Urinary bladder (tissue), 4 donors: ENCODE data around the gene CD28. TPM values are rescaled to one million over a fixed set of nuclear protein-coding genes. Genes with fewer than 3 reads are reported as not detected.
"Not testable (repeated sequence)": the region's sequence is repeated elsewhere in the genome, so short reads cannot be mapped to it uniquely, and the experiment has no call there.

Experiments used
- DNase-seq: peaks from one replicate; pipeline ENCODE4 v3.0.0-alpha.2; 2015; ENCODE audit errors: extremely low spot score
- H3K27ac ChIP-seq: one replicate; pipeline ENCODE4 v1.5.1; 2013; ENCODE audit warnings: low read depth, mild to moderate bottlenecking, moderate library complexity
- H3K36me3 ChIP-seq: one replicate; pipeline ENCODE4 v1.6.1; 2013; ENCODE audit warnings: mild to moderate bottlenecking, moderate library complexity; ENCODE audit not compliant: insufficient read depth
- H3K4me1 ChIP-seq: one replicate; pipeline ENCODE4 v1.6.1; 2013; ENCODE audit warnings: mild to moderate bottlenecking, moderate library complexity; ENCODE audit not compliant: insufficient read depth
- H3K4me3 ChIP-seq: one replicate; pipeline ENCODE4 v1.5.1; 2013; ENCODE audit warnings: low read depth, low read length
- WGBS: extraction: QIAGEN DNeasy Blood & Tissue Kit; methylation state at CpG from one replicate; pipeline ENCODE4 v1.1.7; 2013; 5-methylcytosine and 5-hydroxymethylcytosine counted together
- polyA plus RNA-seq: library from polyadenylated mRNA; stranded (reverse); fragments of 200-250 nt; gene quantifications from one replicate; pipeline ENCODE4 v1.2.3, GENCODE V29; 2013
- total RNA-seq: library from RNA; depleted of rRNA; stranded (reverse); fragments of >200 nt; gene quantifications from one replicate; pipeline ENCODE4 v1.2.3, GENCODE V29; 2014
- donor health status: healthy with polysubstance abuse.
- donor health status: healthy.

Gene CD28
- total and polyA plus RNA-seq, 2 donors: 0.33 to 6.1 TPM

- no peaks in the 10 kb centered on the region for H3K36me3 ChIP-seq
- H3K27ac ChIP-seq: no peak overlapping the region
- H3K4me1 ChIP-seq: no peaks in the 10 kb centered on the region
- no peak overlapping the region for H3K4me3 ChIP-seq
- WGBS: 77% methylated on average over 1 of the region's 1 CpG
- no peak for DNase-seq
These were observed 49.7 kb downstream of the CD28 start for GRCh38 chr2:203756161-203756560.

GRCh38 chr2:203758841-203759689 is 52.6 kb downstream of the CD28 start:
- H3K4me1 ChIP-seq: no peaks in the 10 kb centered on the region
- peak overlapping the region; percentile 12 for H3K27ac ChIP-seq
- no peaks in the 10 kb centered on the region for H3K36me3 ChIP-seq
- WGBS: 88% methylated on average over 4 of the region's 4 CpGs
- no peak overlapping the region for H3K4me3 ChIP-seq
- no peak for DNase-seq

- WGBS: 90% methylated on average over 4 of the region's 4 CpGs
- DNase-seq: no peak
These were observed 53.4 kb downstream of the CD28 start for GRCh38 chr2:203759690-203760365.

DNA sequence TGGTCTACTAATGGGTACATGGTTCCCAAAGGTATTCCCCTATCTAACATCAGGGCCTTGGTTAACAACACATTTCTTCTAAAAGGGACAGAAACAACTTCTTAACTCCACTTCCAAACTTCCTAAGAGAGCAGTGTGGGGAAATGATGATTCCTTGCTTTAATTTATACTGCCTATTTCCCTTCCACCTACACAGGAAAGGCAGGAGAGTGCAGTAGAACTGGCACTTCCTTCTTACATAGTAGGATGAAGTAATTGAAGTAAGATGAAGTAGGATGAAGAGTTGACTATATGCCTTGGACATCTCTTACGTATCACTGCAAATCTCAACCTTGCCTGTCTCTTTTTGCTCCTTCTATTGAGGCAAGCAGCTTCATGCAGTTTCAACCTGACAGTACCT is 54.7 kb downstream of the CD28 start:
- DNase-seq: no peak
- Histone ChIP-seq H3K27ac (no peak overlapping the region), H3K36me3 (no peaks in the 10 kb centered on the region), H3K4me3 (no peak overlapping the region), H3K4me1 (no peaks in the 10 kb centered on the region)
- 97% methylated on average over 1 of the region's 1 CpG for WGBS

More at GRCh38 chr2:203759690-203760365, 53.4 kb downstream of the CD28 start:
- no peaks in the 10 kb centered on the region for H3K36me3 ChIP-seq
- H3K4me1 ChIP-seq: no peaks in the 10 kb centered on the region
- H3K4me3 ChIP-seq: no peak overlapping the region
- H3K27ac ChIP-seq: peak overlapping the region; percentile 12

- Histone ChIP-seq H3K4me1 (no peaks in the 10 kb centered on the region), H3K27ac (no peak overlapping the region), H3K4me3 (no peak overlapping the region), H3K36me3 (no peaks in the 10 kb centered on the region)
- 84% methylated on average over 1 of the region's 1 CpG for WGBS
- no peak for DNase-seq
These were observed 57.0 kb downstream of the CD28 start for GRCh38 chr2:203763241-203763937.

DNA sequence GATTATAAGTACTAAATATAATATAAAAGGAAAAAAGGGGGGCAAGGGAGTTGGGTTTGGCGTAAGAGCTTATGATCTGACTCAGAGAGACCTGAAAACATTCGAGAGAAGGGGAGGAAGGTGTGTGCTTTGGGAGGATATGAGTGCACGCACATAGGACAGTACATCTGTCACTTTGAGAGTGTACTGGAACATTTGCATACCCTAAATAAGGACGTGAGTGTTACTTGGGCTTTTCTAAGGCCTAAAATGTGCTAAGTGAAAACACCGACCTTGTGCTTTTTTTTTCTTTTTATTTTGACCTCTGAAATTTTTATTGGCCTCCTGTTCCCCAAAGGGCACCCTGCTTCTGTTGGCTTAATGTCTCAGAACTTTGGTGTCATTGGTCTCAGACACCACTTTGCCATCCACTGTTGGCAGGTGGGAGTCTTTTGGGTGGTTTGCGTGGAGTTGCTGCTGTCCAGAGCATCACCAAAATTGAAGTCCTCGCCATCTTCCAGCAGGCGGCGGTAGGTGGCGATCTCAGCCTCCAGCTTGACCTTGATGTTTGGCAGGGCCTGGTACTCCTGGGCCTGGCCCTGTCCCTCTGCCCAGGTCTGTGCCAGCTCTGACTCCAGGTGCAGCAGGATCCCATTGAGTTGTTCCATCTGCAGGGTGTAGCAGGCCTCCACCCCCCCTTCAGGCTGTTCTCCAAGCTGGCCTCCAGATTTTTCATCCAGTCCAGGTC is 57.7 kb downstream of the CD28 start:
- WGBS: 94% methylated on average over 10 of the region's 10 CpGs
- no peak overlapping the region for H3K4me3 ChIP-seq
- DNase-seq: no peak
- no peak overlapping the region for H3K27ac ChIP-seq
- H3K36me3 ChIP-seq: no peaks in the 10 kb centered on the region
- H3K4me1 ChIP-seq: no peaks in the 10 kb centered on the region

DNA sequence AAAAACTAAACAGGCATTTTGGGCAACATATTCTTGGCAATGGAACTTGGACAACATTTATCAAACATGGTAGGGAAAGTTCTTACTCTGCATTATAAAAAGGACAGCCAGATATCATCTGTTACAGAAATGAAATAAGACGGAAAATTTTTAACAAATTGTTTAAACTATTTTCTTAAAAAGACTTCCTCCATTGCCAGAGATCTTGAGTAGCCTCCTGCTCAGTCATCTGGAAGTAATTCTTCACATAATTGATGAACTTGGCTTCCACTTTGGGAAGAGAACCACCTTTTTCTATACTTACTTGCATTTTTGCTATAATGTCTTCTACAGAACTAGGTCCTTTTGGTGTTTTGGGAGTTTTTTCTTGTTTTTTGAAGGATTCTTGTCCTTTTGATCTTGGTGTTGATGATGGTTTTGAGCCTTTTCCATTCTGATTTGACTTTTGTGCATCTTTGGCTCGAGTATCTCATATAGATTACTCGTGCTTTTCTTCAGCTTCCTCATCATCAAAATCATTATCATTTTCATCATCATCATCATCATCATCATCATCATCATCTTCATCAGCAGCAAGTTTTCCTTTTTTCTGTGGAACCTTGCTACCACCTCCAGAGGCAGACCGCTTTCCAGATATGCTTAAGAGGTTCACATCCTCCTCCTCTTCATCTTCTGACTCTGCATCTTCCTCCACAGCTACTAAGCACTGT is 66.2 kb downstream of the CD28 start:
- Histone ChIP-seq H3K4me3 (no peak overlapping the region), H3K4me1 (no peaks in the 10 kb centered on the region), H3K36me3 (no peaks in the 10 kb centered on the region), H3K27ac (no peak overlapping the region)
- WGBS: 86% methylated on average over 4 of the region's 4 CpGs
- no peak for DNase-seq

DNA sequence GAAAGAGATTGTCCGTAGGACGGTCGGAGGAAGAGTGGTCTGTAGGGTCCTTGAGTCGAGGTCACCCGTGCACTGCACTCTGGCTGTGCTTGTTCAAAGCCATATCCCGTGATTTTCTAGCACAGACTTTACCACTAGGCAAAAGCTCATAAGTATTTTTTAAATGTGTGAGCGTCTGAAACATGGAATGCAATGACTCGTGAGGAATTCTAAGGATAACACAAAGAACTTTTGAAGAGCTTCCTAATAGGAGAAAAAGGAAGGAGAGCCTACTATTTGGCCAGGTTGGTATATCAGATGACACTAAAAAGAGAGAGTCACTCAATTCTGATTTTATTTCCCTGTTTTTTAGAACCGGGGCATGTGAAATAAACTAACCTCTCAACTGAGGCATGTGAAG is 68.3 kb downstream of the CD28 start:
- no peak overlapping the region for H3K4me3 ChIP-seq
- no peak overlapping the region for H3K27ac ChIP-seq
- H3K4me1 ChIP-seq: no peaks in the 10 kb centered on the region
- WGBS: 81% methylated on average over 9 of the region's 9 CpGs
- no peak for DNase-seq
- H3K36me3 ChIP-seq: no peaks in the 10 kb centered on the region

DNA sequence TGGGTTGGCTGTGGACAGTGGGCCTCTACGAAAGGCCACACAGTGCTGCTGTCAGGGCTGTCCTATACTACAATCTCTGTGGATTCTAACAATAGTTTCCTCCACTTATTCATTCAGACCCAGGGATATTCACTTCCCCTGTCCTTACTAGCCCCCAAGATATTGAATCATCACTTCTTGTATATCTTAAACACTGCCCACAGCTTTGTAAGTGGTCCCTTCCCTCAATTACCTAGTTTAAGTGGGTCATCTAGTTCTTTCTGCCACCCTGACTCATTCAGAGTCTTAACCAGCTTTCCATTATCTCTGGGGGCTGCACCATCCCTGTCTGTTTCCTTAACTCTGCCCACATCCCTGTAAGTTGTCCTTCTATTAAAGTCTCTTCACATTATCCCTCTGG is 69.2 kb downstream of the CD28 start:
- WGBS: 96% methylated on average over 1 of the region's 1 CpG
- H3K4me3 ChIP-seq: no peak overlapping the region
- DNase-seq: no peak
- no peaks in the 10 kb centered on the region for H3K4me1 ChIP-seq
- no peaks in the 10 kb centered on the region for H3K36me3 ChIP-seq
- H3K27ac ChIP-seq: no peak overlapping the region

DNA sequence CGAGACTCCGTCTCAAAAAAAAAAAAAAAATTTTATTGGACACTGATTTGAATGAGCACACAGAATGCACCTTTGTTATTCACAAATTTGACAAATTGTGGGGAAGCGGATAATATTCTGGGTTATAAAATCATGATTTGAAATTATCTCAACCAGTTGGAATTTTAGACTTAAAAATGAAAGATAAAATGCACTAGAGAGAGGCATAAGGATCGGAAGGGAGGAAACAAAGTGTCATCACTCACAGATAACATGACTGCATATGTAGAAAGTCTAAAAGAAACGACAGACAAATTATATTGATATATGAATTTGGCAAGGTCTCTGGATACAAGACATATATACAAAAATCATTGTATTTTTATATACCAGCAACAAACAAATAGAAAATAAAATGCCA is 70.6 kb downstream of the CD28 start:
- Histone ChIP-seq H3K36me3 (no peaks in the 10 kb centered on the region), H3K27ac (no peak overlapping the region), H3K4me3 (no peak overlapping the region), H3K4me1 (no peaks in the 10 kb centered on the region)
- WGBS: 48% methylated on average over 5 of the region's 5 CpGs
- DNase-seq: no peak

DNA sequence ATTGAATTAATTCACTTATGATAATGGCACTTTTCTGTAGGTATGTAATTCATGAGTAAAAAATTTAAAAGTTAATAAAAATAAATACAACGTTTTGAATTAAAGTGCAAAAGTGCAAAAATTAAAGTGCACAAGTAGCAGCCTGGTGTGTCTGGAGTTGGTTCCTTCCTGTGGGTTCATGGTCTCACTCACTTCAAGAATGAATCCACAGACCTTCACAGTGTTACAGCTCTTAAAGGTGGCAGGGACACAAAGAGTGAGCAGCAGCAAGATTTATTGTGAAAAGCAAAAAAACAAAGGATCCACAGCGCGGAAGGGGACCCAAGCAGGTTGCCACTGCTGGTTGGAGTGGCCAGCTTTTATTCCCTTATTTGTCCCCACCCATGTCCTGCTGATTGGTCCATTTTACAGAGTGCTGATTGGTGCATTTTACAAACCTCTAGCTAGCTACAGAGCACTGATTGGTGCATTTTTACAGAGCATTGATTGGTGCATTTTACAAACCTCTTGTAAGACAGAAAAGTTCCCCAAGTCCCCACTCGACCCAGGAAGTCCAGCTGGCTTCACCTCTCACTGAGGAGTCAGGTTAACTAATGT is 73.1 kb downstream of the CD28 start:
- not testable (repeated sequence) for H3K36me3 ChIP-seq, H3K4me1 ChIP-seq, DNase-seq, H3K27ac ChIP-seq, H3K4me3 ChIP-seq
- 85% methylated on average over 4 of the region's 4 CpGs for WGBS

GRCh38 chr2:203780231-203780630 is 73.8 kb downstream of the CD28 start:
- no peak for DNase-seq
- H3K36me3 ChIP-seq: no peaks in the 10 kb centered on the region
- H3K27ac ChIP-seq: no peak overlapping the region
- H3K4me3 ChIP-seq: no peak overlapping the region
- no peaks in the 10 kb centered on the region for H3K4me1 ChIP-seq

DNA sequence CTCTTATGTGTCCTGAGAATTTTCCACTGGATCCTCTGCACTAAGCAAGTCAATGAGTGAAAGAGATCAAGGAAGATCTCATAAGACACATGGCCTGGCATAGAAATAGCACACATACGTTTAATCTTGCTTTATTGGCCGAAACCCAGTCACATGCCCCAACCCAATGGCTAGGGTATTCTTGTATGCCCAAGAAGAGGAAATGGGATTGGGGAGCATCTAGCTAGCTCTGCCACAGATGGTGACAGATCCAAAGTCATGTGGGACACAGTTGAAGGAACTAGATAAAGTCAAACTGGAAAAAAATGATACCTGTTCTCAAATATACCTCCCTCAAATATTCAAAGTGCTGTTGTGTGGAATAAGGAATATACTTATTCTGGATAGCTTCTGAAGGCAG is 74.7 kb downstream of the CD28 start:
- H3K27ac ChIP-seq: no peak overlapping the region
- no peak overlapping the region for H3K4me3 ChIP-seq
- H3K4me1 ChIP-seq: no peaks in the 10 kb centered on the region
- no peaks in the 10 kb centered on the region for H3K36me3 ChIP-seq
- DNase-seq: no peak
- 90% methylated on average over 2 of the region's 2 CpGs for WGBS
